ENCODE results near the gene ABCA3. TPM values are rescaled to one million over a fixed set of nuclear protein-coding genes. Genes with fewer than 3 reads are reported as not detected.

The ABCA3 gene
- total RNA-seq, 1 donor from 2014 or later: 25.9 TPM

DNA sequence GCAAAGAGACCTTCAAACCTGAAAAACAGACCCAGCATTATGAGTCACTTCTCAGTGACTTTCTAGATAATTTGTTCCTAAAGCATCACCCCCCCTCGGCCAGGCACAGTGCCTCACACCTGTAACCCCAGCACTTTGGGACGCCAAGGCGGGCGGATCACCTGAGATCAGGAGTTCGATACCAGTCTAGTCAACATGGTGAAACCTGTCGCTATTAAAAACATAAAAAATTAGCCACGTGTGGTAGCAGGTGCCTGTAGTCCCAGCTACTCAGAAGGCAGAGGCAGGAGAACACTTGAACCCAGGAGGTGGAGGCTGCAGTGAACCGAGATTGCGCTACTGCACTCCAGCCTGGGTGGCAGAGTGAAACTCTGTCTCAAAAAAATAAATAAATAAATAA is 48.3 kb downstream of the ABCA3 start:
- TF ChIP-seq, protein P1, sequence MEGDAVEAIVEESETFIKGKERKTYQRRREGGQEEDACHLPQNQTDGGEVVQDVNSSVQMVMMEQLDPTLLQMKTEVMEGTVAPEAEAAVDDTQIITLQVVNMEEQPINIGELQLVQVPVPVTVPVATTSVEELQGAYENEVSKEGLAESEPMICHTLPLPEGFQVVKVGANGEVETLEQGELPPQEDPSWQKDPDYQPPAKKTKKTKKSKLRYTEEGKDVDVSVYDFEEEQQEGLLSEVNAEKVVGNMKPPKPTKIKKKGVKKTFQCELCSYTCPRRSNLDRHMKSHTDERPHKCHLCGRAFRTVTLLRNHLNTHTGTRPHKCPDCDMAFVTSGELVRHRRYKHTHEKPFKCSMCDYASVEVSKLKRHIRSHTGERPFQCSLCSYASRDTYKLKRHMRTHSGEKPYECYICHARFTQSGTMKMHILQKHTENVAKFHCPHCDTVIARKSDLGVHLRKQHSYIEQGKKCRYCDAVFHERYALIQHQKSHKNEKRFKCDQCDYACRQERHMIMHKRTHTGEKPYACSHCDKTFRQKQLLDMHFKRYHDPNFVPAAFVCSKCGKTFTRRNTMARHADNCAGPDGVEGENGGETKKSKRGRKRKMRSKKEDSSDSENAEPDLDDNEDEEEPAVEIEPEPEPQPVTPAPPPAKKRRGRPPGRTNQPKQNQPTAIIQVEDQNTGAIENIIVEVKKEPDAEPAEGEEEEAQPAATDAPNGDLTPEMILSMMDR (IDR thresholded peaks at IDR 0.05): no peak
- H3K27ac ChIP-seq: no peak overlapping the region
- no peaks in the 10 kb centered on the region for H3K4me1 ChIP-seq
- H3K36me3 ChIP-seq: peaks cover 41 to 62% of the 10 kb centered on the region in 2 donors
- DNase-seq (ENCODE audit: low spot score in 2 of 2): no peak
- H3K9me3 ChIP-seq: no peaks in the 10 kb centered on the region
- H3K27me3 ChIP-seq: no peaks in the 10 kb centered on the region
- intact Hi-C loops (cut with DNase I): no loop called here
- H3K4me3 ChIP-seq: no peak overlapping the region

GRCh38 chr16:2289282-2289681 is 51.2 kb downstream of the ABCA3 start:
- Histone ChIP-seq H3K4me3 (no peak overlapping the region), H3K36me3 (peaks cover 32 to 67% of the 10 kb centered on the region in 2 donors), H3K27ac (no peak overlapping the region), H3K27me3 (no peaks in the 10 kb centered on the region), H3K4me1 (no peaks in the 10 kb centered on the region), H3K9me3 (no peaks in the 10 kb centered on the region)
- intact Hi-C loops (cut with DNase I): no loop called here
- TF ChIP-seq, protein P1 (IDR thresholded peaks at IDR 0.05): no peak
- no peak for DNase-seq (ENCODE audit: low spot score in 2 of 2)

- H3K4me3 ChIP-seq: no peak overlapping the region
- intact Hi-C loops (cut with DNase I): no loop called here
- TF ChIP-seq, protein P1 (IDR thresholded peaks at IDR 0.05): no peak
- H3K27ac ChIP-seq: no peak overlapping the region
- no peaks in the 10 kb centered on the region for H3K9me3 ChIP-seq
- no peaks in the 10 kb centered on the region for H3K4me1 ChIP-seq
- peaks cover 37 to 73% of the 10 kb centered on the region in 2 donors for H3K36me3 ChIP-seq
- no peak for DNase-seq (ENCODE audit: low spot score in 2 of 2)
- no peaks in the 10 kb centered on the region for H3K27me3 ChIP-seq
These were observed 51.8 kb downstream of the ABCA3 start for GRCh38 chr16:2288726-2289125.

DNA sequence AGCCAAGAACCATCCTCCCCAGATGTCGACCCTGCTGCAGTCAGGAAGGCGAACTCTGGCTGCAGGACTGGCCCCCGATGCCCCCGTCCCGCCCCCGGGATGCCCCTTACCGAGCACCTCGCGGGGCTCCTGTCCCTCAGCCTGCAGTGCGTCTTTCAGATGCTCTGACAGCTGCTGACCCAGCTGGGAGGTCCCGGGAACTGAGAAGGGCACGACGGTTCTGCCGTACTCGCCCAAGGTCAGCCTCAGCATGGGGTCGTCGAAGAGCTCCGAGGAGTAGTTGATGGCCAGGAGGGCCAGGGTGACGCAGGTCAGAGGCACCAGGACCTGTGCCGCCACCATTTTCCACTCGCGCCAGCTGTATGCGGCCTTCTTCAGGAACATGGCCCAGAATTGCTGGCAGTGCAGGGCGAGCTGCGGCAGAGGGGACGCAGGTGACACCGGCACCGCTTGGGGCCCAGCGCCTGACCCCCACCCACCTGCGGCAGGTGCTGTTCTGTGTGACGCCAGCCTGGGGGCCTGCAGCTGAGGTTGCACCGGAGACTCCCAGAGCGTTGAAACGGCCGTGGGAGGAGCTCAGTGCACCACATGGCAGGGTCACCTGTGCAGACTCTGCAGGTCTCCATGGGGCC is 52.5 kb downstream of the ABCA3 start:
- intact Hi-C loops (cut with DNase I): no loop called here
- DNase-seq (ENCODE audit: low spot score in 2 of 2): no peak
- H3K36me3 ChIP-seq: peaks cover 39 to 80% of the 10 kb centered on the region in 2 donors
- H3K27ac ChIP-seq: no peak overlapping the region
- H3K4me3 ChIP-seq: no peak overlapping the region
- no peaks in the 10 kb centered on the region for H3K9me3 ChIP-seq
- H3K27me3 ChIP-seq: no peaks in the 10 kb centered on the region
- TF ChIP-seq, protein P1 (IDR thresholded peaks at IDR 0.05): no peak
- H3K4me1 ChIP-seq: no peaks in the 10 kb centered on the region

- no peaks in the 10 kb centered on the region for H3K4me1 ChIP-seq
- no peaks in the 10 kb centered on the region for H3K9me3 ChIP-seq
- no peak overlapping the region for H3K4me3 ChIP-seq
- intact Hi-C loops (cut with DNase I): no loop called here
- no peak overlapping the region for H3K27ac ChIP-seq
- DNase-seq (ENCODE audit: low spot score in 2 of 2): no peak
- H3K36me3 ChIP-seq: peaks cover 36 to 74% of the 10 kb centered on the region in 2 donors
- TF ChIP-seq, protein P1 (IDR thresholded peaks at IDR 0.05): no peak
- no peaks in the 10 kb centered on the region for H3K27me3 ChIP-seq
These were observed 54.0 kb downstream of the ABCA3 start for GRCh38 chr16:2286550-2286949.

All from ascending aorta (tissue), 2 donors.